ENCODE data around the gene CACNB2.

CACNB2 gene

DNA sequence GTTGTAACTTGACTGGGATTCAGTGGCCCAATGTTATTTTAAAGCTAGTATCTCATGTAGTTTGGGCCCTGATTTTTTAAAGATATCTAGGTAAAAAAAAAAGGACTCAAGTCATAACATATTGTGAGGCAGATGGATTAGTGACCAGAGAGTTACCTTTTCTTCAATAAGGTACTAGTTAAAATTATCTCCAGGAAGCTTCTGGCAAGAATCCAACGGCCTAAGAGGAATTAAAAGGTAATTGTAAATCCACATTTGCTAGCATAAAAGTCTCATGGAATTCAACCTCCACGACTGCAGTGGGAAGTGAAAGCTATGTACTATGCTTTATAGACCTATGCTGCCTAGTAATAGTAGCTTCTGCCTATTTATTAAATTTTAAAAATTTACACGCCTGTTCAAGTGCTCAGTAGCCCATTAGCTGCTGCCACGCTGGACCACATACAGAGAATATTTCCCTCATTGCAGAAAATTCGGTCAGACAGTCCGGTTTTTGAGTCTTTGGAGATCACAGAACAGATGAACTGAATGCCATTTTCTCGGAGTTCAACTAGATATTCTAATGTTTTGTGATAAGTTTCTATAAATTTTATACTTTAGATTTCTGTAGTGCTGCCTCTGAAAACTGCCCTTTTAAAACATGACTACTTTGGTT lies 392.8 kb downstream of the CACNB2 start:
- DNase-seq (ENCODE audit: low read depth): no peak
- no peak overlapping the region for H3K4me3 ChIP-seq (ENCODE audit: low read length)
- TF ChIP-seq, protein P1, sequence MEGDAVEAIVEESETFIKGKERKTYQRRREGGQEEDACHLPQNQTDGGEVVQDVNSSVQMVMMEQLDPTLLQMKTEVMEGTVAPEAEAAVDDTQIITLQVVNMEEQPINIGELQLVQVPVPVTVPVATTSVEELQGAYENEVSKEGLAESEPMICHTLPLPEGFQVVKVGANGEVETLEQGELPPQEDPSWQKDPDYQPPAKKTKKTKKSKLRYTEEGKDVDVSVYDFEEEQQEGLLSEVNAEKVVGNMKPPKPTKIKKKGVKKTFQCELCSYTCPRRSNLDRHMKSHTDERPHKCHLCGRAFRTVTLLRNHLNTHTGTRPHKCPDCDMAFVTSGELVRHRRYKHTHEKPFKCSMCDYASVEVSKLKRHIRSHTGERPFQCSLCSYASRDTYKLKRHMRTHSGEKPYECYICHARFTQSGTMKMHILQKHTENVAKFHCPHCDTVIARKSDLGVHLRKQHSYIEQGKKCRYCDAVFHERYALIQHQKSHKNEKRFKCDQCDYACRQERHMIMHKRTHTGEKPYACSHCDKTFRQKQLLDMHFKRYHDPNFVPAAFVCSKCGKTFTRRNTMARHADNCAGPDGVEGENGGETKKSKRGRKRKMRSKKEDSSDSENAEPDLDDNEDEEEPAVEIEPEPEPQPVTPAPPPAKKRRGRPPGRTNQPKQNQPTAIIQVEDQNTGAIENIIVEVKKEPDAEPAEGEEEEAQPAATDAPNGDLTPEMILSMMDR (IDR thresholded peaks at IDR 0.05; ENCODE audit: insufficient read depth, low read depth, low read length, missing control alignments): no peak

DNA sequence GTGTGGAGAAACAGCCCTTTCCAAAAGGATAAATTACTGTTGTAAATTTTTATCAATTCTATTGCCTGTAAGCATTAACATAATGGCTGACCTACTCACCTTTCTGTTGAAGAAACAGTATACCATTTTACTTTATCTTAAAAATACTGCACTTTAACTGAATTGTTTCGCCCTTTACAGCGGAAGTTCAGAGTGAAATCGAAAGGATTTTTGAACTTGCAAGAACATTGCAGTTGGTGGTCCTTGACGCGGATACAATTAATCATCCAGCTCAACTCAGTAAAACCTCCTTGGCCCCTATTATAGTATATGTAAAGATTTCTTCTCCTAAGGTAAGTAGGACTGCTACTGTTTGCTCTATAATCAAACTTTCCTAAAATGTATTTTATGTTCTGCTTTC lies 393.7 kb downstream of the CACNB2 start:
- TF ChIP-seq, protein P1 (IDR thresholded peaks at IDR 0.05; ENCODE audit: insufficient read depth, low read depth, low read length, missing control alignments): no peak
- no peak overlapping the region for H3K4me3 ChIP-seq (ENCODE audit: low read length)
- no peak for DNase-seq (ENCODE audit: low read depth)

- DNase-seq (ENCODE audit: low read depth): no peak
- TF ChIP-seq, protein P1 (IDR thresholded peaks at IDR 0.05; ENCODE audit: insufficient read depth, low read depth, low read length, missing control alignments): no peak
- H3K4me3 ChIP-seq (ENCODE audit: low read length): no peak overlapping the region
These were observed 399.1 kb downstream of the CACNB2 start for GRCh38 chr10:18539335-18539734.

- DNase-seq (ENCODE audit: low read depth): no peak
- no peak overlapping the region for H3K4me3 ChIP-seq (ENCODE audit: low read length)
- TF ChIP-seq, protein P1 (IDR thresholded peaks at IDR 0.05; ENCODE audit: insufficient read depth, low read depth, low read length, missing control alignments): no peak
These were observed 400.0 kb downstream of the CACNB2 start for GRCh38 chr10:18540195-18540594.

DNA sequence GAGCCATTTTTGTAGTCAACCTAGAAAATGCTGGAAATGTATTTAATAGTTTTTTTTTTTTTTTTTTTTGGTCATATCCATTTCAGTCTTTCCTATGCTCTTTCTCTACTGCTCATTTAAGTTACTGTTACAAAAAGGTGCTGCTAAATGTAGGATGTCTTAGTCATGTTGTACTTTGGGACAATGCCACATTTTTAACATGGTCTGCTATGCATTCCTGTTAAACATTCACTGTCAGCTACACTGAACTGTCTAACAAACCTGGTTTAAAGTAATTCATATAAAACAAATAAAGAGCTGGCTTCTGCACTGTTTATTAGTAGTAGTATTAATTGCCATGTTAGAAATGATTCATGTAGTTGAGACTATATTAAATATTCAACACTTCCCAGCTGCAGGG lies 402.6 kb downstream of the CACNB2 start:
- H3K4me3 ChIP-seq (ENCODE audit: low read length): no peak overlapping the region
- DNase-seq (ENCODE audit: low read depth): no peak
- TF ChIP-seq, protein P1 (IDR thresholded peaks at IDR 0.05; ENCODE audit: insufficient read depth, low read depth, low read length, missing control alignments): no peak

DNA sequence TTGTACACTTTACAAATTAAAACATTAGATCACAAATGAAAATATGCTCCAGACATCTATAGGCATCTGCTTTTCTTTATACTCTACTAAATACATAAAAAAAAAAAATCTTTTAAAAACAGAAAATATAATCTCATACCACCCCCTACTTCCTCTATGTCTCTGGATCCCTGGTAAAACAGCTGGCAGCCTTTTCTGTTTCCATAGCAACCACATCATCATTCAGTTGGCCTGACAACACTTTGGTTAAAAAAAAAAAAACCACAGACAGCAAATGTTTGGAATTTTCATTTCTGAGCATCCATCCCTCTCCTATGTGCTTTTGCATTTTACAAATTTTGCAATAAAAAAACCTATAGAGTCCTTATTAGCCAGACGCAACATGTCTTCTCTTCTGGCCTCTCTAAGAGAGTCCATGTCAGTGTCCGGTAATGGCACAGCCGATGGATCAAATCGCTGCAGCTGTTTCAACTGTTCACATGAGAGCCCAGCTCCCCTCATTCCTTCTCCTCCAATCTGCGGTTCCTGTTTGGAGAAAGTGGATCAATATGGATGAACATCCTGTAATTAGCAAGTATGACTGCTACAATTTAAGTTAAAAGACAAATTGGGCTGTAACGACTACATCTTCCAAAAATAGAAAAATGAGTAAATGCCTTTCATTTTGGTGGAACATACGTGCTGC lies 405.5 kb downstream of the CACNB2 start:
- no peak for DNase-seq (ENCODE audit: low read depth)

More for the DNA sequence above, 405.5 kb downstream of the CACNB2 start:
- TF ChIP-seq, protein P1 (IDR thresholded peaks at IDR 0.05; ENCODE audit: insufficient read depth, low read depth, low read length, missing control alignments): no peak
- no peak overlapping the region for H3K4me3 ChIP-seq (ENCODE audit: low read length)

All from epithelial cell of esophagus (primary cell).